OCI-LY1 (cell line): ENCODE data around the gene AFAP1.

Experiments used
- H2AFZ ChIP-seq: fragments of 200-600 bp; sonication (generic), shearing (Covaris generic); 2 replicates; pipeline ENCODE4 v1.6.0; 2014; ENCODE audit warnings: antibody characterized with exemption, mild to moderate bottlenecking, low read length
- H3F3A ChIP-seq: fragments of 200-600 bp; sonication (generic), shearing (Covaris generic); 2 replicates; pipeline ENCODE4 v1.6.0; 2014; ENCODE audit warnings: mild to moderate bottlenecking, antibody characterized with exemption, low read length, moderate library complexity; ENCODE audit not compliant: insufficient read depth
- H3K27ac ChIP-seq: fragments of 200-600 bp; sonication (generic); 2 replicates; pipeline ENCODE4 v1.5.1; 2014; ENCODE audit warnings: low read length, mixed run types, mild to moderate bottlenecking, low read depth; ENCODE audit not compliant: poor library complexity, severe bottlenecking
- H3K27me3 ChIP-seq: fragments of 200-600 bp; sonication (generic); 2 replicates; pipeline ENCODE4 v1.6.0; 2014; ENCODE audit warnings: antibody characterized with exemption, mild to moderate bottlenecking, low read length, moderate library complexity; ENCODE audit not compliant: insufficient read depth
- H3K36me3 ChIP-seq: fragments of 200-600 bp; sonication (generic); 2 replicates; pipeline ENCODE4 v1.6.1; 2014; ENCODE audit warnings: mild to moderate bottlenecking, antibody characterized with exemption, low read length, moderate library complexity, mixed read lengths; ENCODE audit not compliant: insufficient read depth
- H3K4me1 ChIP-seq: fragments of 200-600 bp; sonication (generic); 2 replicates; pipeline ENCODE4 v1.5.1; 2014; ENCODE audit warnings: mild to moderate bottlenecking, low read length, moderate library complexity; ENCODE audit not compliant: insufficient read depth, severe bottlenecking
- H3K4me2 ChIP-seq: fragments of 200-600 bp; sonication (generic), shearing (Covaris generic); 2 replicates; pipeline ENCODE4 v1.6.1; 2014; ENCODE audit warnings: low read length
- H3K4me3 ChIP-seq: fragments of 200-600 bp; sonication (generic); 2 replicates; pipeline ENCODE4 v1.5.1; 2014; ENCODE audit warnings: low read length, low read depth, mild to moderate bottlenecking, mixed read lengths; ENCODE audit not compliant: poor library complexity, severe bottlenecking
- H3K79me2 ChIP-seq: fragments of 200-600 bp; shearing (Covaris generic); 2 replicates; pipeline ENCODE4 v1.6.1; 2016; ENCODE audit warnings: mixed run types, low read length, mixed read lengths; ENCODE audit not compliant: insufficient read depth
- H3K9ac ChIP-seq: fragments of 200-600 bp; sonication (generic), shearing (Covaris generic); 2 replicates; pipeline ENCODE4 v1.6.1; 2014; ENCODE audit warnings: mild to moderate bottlenecking, low read length, mixed read lengths
- H3K9me2 ChIP-seq: fragments of 200-600 bp; sonication (generic), shearing (Covaris generic); 2 replicates; pipeline ENCODE4 v1.6.1; 2014; ENCODE audit warnings: low read depth, mild to moderate bottlenecking, low read length, mixed read lengths
- H3K9me3 ChIP-seq: fragments of 200-600 bp; shearing (Covaris generic); 2 replicates; pipeline ENCODE4 v1.6.1; 2014; ENCODE audit warnings: low read length, mixed read lengths
- H4K20me1 ChIP-seq: fragments of 200-600 bp; sonication (generic), shearing (Covaris generic); 2 replicates; pipeline ENCODE4 v1.6.0; 2016; ENCODE audit warnings: mild to moderate bottlenecking, low read length; ENCODE audit not compliant: insufficient read depth
- EZH2 ChIP-seq: fragments of 200-600 bp; sonication (generic), shearing (Covaris generic); IDR thresholded peaks from 2 replicates; pipeline ENCODE4 v1.8.0; 2017; ENCODE audit warnings: borderline replicate concordance, mixed run types, mild to moderate bottlenecking, antibody characterized with exemption, low read length, moderate library complexity, mixed read lengths
- TF ChIP-seq, protein P1 (sequence below): fragments of 200-600 bp; sonication (generic), shearing (Covaris generic); IDR thresholded peaks from 2 replicates; pipeline ENCODE4 v1.5.1; 2017; ENCODE audit warnings: mild to moderate bottlenecking, antibody characterized with exemption, low read length, moderate library complexity, mixed read lengths

The AFAP1 gene

DNA sequence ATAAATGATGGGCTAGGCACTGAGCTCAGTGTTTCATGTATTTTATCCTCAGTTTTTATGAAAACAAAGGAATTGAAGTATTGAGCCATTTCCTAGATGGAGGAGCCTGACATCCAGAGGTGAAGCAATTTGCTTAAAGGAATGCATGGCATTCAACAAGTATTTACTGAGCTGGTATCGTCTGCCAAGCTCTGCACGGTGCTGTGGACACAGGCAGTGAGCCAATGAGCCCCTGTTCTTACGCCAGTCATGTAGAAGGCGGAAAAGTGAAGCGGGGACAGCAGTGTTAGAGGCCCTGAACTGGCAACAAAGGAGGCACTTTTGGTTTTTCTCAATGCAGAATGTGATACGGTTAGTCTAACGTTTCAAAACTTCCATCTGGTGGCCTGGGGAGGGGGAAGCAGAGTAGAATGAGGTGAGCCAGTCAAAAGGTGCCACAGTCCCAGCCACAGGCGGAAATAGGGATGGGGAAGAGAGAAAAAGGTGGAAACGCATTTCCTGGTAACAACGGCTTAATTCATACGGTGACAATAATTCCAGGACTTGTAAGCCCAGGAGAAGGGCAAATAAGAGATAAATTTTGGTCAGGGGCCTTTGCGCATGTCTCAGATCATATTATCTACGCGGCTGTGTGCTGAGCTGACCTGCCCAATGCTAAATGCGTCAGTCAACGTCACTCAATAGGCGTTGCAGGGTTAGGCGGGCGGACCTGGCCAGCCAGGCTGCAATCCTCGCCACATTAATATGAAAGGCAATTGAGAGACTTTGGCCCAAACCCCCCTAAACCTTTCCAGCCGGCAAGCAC, 133.9 kb downstream of the AFAP1 start:
- Histone ChIP-seq H3K27me3 (no peaks in the 10 kb centered on the region), H3K4me1 (peaks cover 9% of the 10 kb centered on the region), H3F3A (no peaks in the 10 kb centered on the region), H3K9me3 (no peaks in the 10 kb centered on the region), H3K36me3 (no peaks in the 10 kb centered on the region), H3K9me2 (no peaks in the 10 kb centered on the region), H2AFZ (no peak overlapping the region), H3K4me2 (no peak overlapping the region), H3K27ac (no peak overlapping the region), H3K4me3 (no peak overlapping the region), H3K79me2 (no peaks in the 10 kb centered on the region), H4K20me1 (no peaks in the 10 kb centered on the region), H3K9ac (no peak overlapping the region)
- TF ChIP-seq, protein P1, sequence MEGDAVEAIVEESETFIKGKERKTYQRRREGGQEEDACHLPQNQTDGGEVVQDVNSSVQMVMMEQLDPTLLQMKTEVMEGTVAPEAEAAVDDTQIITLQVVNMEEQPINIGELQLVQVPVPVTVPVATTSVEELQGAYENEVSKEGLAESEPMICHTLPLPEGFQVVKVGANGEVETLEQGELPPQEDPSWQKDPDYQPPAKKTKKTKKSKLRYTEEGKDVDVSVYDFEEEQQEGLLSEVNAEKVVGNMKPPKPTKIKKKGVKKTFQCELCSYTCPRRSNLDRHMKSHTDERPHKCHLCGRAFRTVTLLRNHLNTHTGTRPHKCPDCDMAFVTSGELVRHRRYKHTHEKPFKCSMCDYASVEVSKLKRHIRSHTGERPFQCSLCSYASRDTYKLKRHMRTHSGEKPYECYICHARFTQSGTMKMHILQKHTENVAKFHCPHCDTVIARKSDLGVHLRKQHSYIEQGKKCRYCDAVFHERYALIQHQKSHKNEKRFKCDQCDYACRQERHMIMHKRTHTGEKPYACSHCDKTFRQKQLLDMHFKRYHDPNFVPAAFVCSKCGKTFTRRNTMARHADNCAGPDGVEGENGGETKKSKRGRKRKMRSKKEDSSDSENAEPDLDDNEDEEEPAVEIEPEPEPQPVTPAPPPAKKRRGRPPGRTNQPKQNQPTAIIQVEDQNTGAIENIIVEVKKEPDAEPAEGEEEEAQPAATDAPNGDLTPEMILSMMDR = no peak
- TF ChIP-seq EZH2 = no peak

DNA sequence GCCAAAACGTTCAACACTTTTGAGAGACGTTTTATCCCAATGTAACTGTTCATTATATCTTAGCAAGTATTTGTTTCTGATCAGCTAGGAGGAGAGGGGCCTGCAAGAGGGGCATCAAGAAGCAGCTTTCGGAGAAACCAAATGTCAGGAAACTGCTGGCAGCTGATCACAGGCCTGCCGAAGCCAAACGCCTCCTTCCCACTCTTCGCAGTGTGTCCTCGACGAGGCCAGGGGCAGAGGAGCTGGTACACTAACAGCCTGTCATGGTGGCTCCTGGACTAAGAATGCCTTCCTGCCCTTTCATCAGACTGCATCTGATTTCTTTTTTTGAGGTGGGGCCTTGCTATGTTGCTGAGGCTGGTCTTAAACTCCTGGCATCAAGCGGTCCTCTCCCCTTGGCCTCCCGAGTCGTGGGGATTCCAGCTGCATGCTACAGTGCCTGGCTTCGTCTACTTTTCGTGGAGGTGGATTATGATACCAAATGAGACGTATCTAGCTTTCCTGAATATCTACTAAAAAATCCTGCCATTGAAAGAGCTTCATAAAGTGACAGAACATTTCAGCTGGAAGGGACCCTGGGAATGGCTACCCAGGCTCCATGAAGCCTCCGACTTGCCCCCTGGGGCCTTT, 134.8 kb downstream of the AFAP1 start:
- Histone ChIP-seq H3K9me2 (no peaks in the 10 kb centered on the region), H3K4me2 (no peak overlapping the region), H3K9ac (no peak overlapping the region), H4K20me1 (no peaks in the 10 kb centered on the region), H3K9me3 (no peaks in the 10 kb centered on the region), H3K4me3 (no peak overlapping the region), H3F3A (no peaks in the 10 kb centered on the region), H3K27me3 (no peaks in the 10 kb centered on the region), H3K27ac (no peak overlapping the region), H3K79me2 (no peaks in the 10 kb centered on the region), H2AFZ (no peak overlapping the region), H3K36me3 (no peaks in the 10 kb centered on the region), H3K4me1 (peaks cover 18% of the 10 kb centered on the region)
- no peak for TF ChIP-seq EZH2
- TF ChIP-seq, protein P1 = no peak

DNA sequence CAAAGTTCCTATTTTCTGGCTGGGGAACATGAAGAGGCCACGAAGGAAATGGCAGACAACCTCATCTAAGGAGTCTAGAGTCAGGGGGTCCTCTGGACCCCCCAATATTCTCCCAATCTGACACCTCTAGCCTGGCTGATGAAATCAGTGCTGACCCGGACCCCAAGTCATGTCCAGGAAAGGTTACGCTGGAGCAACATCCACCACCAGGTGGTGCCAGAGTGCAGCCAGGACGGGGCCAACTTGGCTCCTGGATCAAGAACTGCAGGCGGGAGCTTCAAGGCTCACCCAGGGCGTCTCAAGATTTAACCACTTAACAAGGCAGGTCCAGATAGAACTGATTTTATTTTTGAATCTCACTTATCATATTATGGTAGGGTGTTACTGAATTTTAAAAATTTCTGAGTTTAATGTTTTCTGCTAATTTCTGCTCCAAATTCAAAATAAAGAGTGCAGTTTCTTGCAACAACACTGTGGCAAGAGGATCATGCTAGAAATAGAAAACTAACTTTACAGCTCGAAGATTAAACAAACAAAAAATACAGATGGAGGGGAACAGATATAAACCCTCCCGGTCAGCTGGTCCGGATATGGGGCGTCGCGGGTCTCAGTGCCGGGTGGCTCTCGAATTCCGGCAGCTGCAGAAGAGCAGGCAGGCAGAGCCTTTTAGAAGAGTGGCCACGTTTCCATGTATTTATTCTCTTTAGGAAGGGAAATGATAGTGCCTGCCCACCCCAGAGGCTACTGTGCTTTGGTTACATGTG, 135.5 kb downstream of the AFAP1 start:
- Histone ChIP-seq H3K9me3 (no peaks in the 10 kb centered on the region), H3K27ac (no peak overlapping the region), H3K9me2 (no peaks in the 10 kb centered on the region), H2AFZ (no peak overlapping the region), H3K36me3 (no peaks in the 10 kb centered on the region), H3K9ac (no peak overlapping the region), H3F3A (no peaks in the 10 kb centered on the region), H3K4me3 (no peak overlapping the region), H3K4me1 (peaks cover 24% of the 10 kb centered on the region), H3K27me3 (no peaks in the 10 kb centered on the region), H4K20me1 (no peaks in the 10 kb centered on the region), H3K4me2 (no peak overlapping the region), H3K79me2 (no peaks in the 10 kb centered on the region)
- TF ChIP-seq EZH2 = no peak
- TF ChIP-seq, protein P1 = peak; percentile 69
